ENCODE results near the gene ADARB2. TPM values are rescaled to one million over a fixed set of nuclear protein-coding genes. Genes with fewer than 3 reads are reported as not detected.

Gene ADARB2
- total and polyA plus RNA-seq, 4 donors, result 0.55 to 0.70 (median 0.59) TPM; not detected in 1

DNA sequence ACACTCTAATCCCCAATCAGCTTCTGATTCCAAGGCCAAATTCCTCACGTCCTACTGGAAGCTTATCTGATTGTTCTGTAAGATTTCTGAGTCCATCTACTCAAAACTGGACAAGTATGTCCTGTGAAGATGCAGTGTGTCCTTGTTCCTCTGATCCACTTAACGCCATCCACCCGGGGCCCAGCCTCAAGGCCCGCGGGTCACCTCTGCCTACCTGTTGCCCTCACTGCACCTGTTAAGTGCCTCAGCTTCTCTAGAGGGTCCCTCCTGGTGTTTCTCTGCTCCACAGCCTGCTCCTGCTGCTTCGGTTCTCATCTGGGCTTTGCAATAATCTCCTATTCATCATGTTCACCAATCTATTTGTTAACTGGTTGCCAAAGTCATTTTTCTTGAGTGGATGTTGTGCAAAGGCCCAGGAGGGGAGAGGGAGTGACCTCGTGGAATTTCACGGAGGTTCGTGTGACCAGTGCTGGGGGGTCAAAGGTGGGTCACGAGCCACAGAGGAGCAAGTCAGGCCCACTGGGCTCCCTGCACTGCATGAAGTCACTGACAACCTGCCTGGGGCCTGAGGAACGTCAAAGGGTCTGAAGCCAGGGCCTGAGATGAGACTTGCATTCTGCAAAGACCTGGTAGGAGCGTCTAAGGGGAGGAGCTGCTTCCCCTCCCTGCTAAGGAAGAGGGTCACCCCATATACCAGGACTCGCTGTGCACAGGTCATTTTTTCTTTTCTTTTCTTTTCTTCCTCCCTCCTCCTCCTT lies 343.0 kb downstream of the ADARB2 start:
- no peaks in the 10 kb centered on the region for H3K4me1 ChIP-seq (ENCODE audit: control insufficient read depth in 4 of 4, insufficient read depth in 4 of 4, low read length in 3 of 4)
- H3K27me3 ChIP-seq (ENCODE audit: control insufficient read depth in 4 of 4, insufficient read depth in 4 of 4, low read length in 3 of 4), result no peaks in the 10 kb centered on the region
- TF ChIP-seq JUND (IDR thresholded peaks at IDR 0.05), result no peak
- no peak for TF ChIP-seq NR2F2 (IDR thresholded peaks at IDR 0.05)
- TF ChIP-seq RXRA (IDR thresholded peaks at IDR 0.05), result no peak
- TF ChIP-seq RAD21 (IDR thresholded peaks at IDR 0.05), result no peak
- TF ChIP-seq GABPA (IDR thresholded peaks at IDR 0.05 in 1 of 2, conservative IDR thresholded peaks at IDR 0.05 in 1 of 2), result no peak
- no peak for TF ChIP-seq HNF4A (conservative IDR thresholded peaks at IDR 0.05)
- no peak for TF ChIP-seq FOXA2 (IDR thresholded peaks at IDR 0.05)
- TF ChIP-seq EGR1 (IDR thresholded peaks at IDR 0.05; ENCODE audit: low read depth in 2 of 2), result no peak
- no peak for TF ChIP-seq YY1 (IDR thresholded peaks at IDR 0.05)
- TF ChIP-seq, protein P1, sequence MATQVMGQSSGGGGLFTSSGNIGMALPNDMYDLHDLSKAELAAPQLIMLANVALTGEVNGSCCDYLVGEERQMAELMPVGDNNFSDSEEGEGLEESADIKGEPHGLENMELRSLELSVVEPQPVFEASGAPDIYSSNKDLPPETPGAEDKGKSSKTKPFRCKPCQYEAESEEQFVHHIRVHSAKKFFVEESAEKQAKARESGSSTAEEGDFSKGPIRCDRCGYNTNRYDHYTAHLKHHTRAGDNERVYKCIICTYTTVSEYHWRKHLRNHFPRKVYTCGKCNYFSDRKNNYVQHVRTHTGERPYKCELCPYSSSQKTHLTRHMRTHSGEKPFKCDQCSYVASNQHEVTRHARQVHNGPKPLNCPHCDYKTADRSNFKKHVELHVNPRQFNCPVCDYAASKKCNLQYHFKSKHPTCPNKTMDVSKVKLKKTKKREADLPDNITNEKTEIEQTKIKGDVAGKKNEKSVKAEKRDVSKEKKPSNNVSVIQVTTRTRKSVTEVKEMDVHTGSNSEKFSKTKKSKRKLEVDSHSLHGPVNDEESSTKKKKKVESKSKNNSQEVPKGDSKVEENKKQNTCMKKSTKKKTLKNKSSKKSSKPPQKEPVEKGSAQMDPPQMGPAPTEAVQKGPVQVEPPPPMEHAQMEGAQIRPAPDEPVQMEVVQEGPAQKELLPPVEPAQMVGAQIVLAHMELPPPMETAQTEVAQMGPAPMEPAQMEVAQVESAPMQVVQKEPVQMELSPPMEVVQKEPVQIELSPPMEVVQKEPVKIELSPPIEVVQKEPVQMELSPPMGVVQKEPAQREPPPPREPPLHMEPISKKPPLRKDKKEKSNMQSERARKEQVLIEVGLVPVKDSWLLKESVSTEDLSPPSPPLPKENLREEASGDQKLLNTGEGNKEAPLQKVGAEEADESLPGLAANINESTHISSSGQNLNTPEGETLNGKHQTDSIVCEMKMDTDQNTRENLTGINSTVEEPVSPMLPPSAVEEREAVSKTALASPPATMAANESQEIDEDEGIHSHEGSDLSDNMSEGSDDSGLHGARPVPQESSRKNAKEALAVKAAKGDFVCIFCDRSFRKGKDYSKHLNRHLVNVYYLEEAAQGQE (IDR thresholded peaks at IDR 0.05), result no peak
- no peak for TF ChIP-seq SP1 (IDR thresholded peaks at IDR 0.05)
- TF ChIP-seq FOXA1 (IDR thresholded peaks at IDR 0.05), result no peak
- TF ChIP-seq HNF4G (IDR thresholded peaks at IDR 0.05), result no peak
- no peak for TF ChIP-seq TAF1 (conservative IDR thresholded peaks at IDR 0.05)
- TF ChIP-seq MAX (IDR thresholded peaks at IDR 0.05), result no peak
- TF ChIP-seq, protein P2, sequence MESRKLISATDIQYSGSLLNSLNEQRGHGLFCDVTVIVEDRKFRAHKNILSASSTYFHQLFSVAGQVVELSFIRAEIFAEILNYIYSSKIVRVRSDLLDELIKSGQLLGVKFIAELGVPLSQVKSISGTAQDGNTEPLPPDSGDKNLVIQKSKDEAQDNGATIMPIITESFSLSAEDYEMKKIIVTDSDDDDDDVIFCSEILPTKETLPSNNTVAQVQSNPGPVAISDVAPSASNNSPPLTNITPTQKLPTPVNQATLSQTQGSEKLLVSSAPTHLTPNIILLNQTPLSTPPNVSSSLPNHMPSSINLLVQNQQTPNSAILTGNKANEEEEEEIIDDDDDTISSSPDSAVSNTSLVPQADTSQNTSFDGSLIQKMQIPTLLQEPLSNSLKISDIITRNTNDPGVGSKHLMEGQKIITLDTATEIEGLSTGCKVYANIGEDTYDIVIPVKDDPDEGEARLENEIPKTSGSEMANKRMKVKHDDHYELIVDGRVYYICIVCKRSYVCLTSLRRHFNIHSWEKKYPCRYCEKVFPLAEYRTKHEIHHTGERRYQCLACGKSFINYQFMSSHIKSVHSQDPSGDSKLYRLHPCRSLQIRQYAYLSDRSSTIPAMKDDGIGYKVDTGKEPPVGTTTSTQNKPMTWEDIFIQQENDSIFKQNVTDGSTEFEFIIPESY (IDR thresholded peaks at IDR 0.05), result no peak
- TF ChIP-seq, protein P3, sequence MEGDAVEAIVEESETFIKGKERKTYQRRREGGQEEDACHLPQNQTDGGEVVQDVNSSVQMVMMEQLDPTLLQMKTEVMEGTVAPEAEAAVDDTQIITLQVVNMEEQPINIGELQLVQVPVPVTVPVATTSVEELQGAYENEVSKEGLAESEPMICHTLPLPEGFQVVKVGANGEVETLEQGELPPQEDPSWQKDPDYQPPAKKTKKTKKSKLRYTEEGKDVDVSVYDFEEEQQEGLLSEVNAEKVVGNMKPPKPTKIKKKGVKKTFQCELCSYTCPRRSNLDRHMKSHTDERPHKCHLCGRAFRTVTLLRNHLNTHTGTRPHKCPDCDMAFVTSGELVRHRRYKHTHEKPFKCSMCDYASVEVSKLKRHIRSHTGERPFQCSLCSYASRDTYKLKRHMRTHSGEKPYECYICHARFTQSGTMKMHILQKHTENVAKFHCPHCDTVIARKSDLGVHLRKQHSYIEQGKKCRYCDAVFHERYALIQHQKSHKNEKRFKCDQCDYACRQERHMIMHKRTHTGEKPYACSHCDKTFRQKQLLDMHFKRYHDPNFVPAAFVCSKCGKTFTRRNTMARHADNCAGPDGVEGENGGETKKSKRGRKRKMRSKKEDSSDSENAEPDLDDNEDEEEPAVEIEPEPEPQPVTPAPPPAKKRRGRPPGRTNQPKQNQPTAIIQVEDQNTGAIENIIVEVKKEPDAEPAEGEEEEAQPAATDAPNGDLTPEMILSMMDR (IDR thresholded peaks at IDR 0.05; ENCODE audit: low read depth, low read length, missing input control), result no peak
- TF ChIP-seq, protein P4, sequence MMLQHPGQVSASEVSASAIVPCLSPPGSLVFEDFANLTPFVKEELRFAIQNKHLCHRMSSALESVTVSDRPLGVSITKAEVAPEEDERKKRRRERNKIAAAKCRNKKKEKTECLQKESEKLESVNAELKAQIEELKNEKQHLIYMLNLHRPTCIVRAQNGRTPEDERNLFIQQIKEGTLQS (IDR thresholded peaks at IDR 0.05), result no peak
- no peaks in the 10 kb centered on the region for H3K9me3 ChIP-seq (ENCODE audit: control insufficient read depth in 4 of 4, low read length in 3 of 4)
- H3K27ac ChIP-seq (ENCODE audit: low read depth in 1 of 2, low read length in 2 of 2), result no peak overlapping the region
- peak; percentile 14 for DNase-seq (ENCODE audit: low spot score)
- WGBS, result 72% methylated on average over 13 of the region's 13 CpGs
- no peak overlapping the region for H3K4me3 ChIP-seq (ENCODE audit: low read depth in 1 of 3, low read length in 3 of 3)
- H3K9ac ChIP-seq (ENCODE audit: low read depth in 1 of 2, low read length in 2 of 2), result no peak overlapping the region
- no peaks in the 10 kb centered on the region for H3K36me3 ChIP-seq (ENCODE audit: control insufficient read depth in 4 of 4, insufficient read depth in 3 of 4, low read depth in 1 of 4, low read length in 3 of 4)
